ENCODE results near the gene ZNF746.

Gene ZNF746

DNA sequence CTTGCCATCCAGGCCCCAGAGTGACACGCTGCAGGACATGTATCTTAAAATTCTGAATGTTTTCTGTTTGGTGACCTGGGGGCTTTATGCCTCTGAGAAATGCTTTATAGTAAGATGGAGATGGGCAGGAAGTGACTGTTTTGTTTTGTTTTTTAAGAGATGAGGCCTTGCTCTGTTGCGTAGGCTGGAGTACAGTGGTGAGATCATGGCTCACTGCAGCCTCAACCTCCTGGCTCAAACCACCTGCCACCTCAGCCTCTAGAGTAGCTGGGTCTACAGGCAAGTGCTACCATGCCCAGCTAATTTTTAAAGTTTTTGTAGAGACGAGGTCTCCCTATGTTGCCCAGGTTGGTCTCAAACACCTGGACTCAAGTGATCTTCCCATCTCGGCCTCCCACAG lies 57.4 kb downstream of the ZNF746 start:
- CTCF ChIA-PET, result interaction anchor here (0.6 to 0.7 kb wide), 2 partner anchors 18 to 55 kb away, joined by 3 read pairs; no protein-coding TSS in a partner anchor
- no peak overlapping the region for H3K4me3 ChIP-seq (ENCODE audit: low read depth, low read length)
- no peak for DNase-seq (ENCODE audit: low read depth, low spot score)
- POLR2A ChIA-PET, result interaction anchor here (1.1 kb wide), 1 partner anchor 20 kb away, joined by 4 read pairs; the partner anchor contains the start of gene ZNF777
- TF ChIP-seq, protein P1, sequence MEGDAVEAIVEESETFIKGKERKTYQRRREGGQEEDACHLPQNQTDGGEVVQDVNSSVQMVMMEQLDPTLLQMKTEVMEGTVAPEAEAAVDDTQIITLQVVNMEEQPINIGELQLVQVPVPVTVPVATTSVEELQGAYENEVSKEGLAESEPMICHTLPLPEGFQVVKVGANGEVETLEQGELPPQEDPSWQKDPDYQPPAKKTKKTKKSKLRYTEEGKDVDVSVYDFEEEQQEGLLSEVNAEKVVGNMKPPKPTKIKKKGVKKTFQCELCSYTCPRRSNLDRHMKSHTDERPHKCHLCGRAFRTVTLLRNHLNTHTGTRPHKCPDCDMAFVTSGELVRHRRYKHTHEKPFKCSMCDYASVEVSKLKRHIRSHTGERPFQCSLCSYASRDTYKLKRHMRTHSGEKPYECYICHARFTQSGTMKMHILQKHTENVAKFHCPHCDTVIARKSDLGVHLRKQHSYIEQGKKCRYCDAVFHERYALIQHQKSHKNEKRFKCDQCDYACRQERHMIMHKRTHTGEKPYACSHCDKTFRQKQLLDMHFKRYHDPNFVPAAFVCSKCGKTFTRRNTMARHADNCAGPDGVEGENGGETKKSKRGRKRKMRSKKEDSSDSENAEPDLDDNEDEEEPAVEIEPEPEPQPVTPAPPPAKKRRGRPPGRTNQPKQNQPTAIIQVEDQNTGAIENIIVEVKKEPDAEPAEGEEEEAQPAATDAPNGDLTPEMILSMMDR (IDR thresholded peaks at IDR 0.05; ENCODE audit: insufficient read depth, low read length, missing control alignments), result no peak

DNA sequence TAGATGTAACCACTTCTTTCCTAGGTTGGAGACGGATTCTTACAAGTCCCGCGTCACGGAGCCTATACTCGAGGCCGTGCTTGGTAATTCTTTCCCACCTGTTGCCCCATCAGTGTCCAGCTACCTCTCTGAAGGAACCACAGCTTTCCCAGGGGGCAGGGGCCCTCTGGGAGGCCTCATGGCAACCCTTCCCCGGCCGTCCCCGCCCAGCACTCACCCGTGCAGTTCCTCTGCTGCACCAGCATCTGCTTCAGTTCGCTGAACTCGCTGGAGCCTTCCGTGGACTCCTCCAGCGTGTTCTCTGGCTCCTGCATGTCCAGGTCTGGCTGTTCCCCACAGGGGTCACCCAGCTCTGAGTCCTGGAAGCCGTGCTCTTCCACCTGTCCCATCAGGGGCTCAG lies 61.3 kb downstream of the ZNF746 start:
- ChIA-PET CTCF (interaction anchor here (1.1 kb wide), 1 partner anchor 14 kb away, joined by 3 read pairs; no protein-coding TSS in a partner anchor), POLR2A (no interaction called here)
- no peak overlapping the region for H3K4me3 ChIP-seq (ENCODE audit: low read depth, low read length)
- TF ChIP-seq, protein P1 (IDR thresholded peaks at IDR 0.05; ENCODE audit: insufficient read depth, low read length, missing control alignments), result no peak
- no peak for DNase-seq (ENCODE audit: low read depth, low spot score)

DNA sequence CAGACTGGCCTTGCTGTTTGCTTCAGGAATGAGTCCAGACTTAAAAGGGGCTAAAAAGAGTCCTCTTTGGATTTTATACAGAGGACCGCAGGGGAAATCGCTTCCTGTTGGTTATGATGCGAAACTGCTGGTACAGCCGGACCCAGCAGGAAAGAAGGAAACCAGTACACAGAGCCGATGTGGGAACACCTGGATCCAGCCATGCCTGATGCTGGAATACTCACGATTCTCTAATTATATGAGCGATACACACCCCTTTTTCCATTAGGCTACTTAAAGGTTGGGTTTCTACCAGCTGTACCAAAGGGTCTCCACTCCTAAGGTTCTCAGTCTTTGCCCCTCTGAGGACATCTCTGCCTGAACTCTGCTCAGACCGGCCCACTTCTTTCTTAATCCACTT lies 64.5 kb downstream of the ZNF746 start:
- CTCF ChIA-PET, result interaction anchor here (1.6 kb wide), 1 partner anchor 63 kb away, joined by 4 read pairs; no protein-coding TSS in a partner anchor
- TF ChIP-seq, protein P1 (IDR thresholded peaks at IDR 0.05; ENCODE audit: insufficient read depth, low read length, missing control alignments), result no peak
- no peak overlapping the region for H3K4me3 ChIP-seq (ENCODE audit: low read depth, low read length)
- POLR2A ChIA-PET, result no interaction called here
- no peak for DNase-seq (ENCODE audit: low read depth, low spot score)

DNA sequence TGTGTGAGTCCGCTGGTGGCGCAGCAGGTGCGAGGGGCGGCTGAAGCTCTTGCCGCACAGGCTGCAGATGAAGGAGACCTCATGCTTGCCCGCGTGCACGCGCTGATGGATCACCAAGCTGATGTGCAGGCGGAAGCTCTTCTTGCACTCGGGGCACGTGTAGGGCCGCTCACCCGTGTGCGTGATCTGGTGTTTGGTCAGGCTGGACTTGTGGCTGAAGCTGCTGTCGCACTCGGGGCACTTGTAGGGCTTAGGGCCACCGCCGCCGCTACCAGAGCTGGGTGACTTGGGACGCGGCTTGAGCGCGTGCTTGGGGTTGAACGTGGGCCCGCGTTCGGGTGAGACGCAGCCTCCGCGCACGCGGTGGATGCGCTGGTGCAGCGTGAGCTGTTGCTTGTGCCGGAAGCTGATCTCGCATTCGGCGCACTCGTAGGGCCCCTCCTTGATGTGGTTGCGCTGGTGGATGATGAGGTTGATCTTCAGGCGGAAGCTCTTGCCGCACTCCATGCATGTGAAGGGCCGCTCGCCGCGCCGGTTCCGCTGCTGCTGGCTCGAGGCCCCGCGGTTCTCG lies 65.4 kb downstream of the ZNF746 start:
- POLR2A ChIA-PET, result no interaction called here
- DNase-seq (ENCODE audit: low read depth, low spot score), result no peak
- CTCF ChIA-PET, result interaction anchor here (1.3 to 1.6 kb wide), 2 partner anchors 9 to 63 kb away, joined by 4 to 8 read pairs; no protein-coding TSS in a partner anchor
- no peak overlapping the region for H3K4me3 ChIP-seq (ENCODE audit: low read depth, low read length)
- TF ChIP-seq, protein P1 (IDR thresholded peaks at IDR 0.05; ENCODE audit: insufficient read depth, low read length, missing control alignments), result no peak

DNA sequence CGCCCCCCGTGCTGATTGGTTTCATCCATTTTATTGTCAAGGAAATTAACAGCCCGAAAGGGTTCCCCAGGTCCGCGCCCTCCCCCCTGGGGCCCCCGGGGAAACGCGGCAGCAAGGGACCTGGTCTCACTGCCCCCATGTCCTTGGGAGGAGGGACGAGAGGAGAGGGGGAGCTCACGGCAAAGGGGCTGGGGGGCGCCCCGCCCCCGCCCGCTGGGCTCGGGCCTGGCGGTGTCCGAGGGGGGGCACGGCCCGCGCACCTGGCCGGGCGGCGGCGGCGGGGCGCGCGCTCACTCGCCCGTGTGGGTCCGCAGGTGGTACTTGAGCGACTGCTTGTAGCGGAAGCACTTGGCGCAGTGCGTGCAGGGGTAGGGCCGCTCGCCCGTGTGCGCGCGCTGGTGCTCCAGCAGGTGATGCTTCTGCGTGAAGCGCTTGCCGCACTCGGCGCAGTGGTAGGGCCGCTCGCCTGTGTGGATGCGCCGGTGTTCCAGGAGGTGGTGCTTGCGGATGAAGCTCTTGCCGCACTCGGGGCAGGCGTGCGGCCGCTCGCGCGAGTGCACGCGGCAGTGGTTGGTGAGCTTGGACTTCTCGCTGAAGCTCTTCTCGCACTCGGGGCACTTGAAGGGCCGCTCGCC lies 66.0 kb downstream of the ZNF746 start:
- no peak for DNase-seq (ENCODE audit: low read depth, low spot score)

DNA sequence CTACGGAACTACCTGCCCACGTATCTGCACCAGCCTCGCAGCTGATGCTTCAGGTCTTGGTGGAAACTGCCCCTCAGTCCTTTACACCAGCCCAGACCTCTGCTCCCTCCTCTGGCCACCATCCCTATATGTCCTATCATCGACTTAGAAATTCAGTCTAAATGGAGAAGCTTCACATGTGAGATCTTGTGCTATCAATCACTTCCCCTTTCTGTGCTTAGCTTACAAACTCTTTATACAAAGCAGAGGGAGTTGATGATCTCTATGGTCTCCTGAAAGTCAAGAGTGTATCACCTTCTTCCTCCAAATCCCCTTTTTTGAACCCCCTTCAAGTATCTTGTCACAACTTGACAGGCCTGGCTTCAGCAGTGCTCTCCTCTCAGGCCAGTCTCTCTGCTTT lies 67.4 kb downstream of the ZNF746 start:
- no peak for DNase-seq (ENCODE audit: low read depth, low spot score)
- ChIA-PET POLR2A (no interaction called here), CTCF (interaction anchor here (0.8 to 1.0 kb wide), 2 partner anchors 8 to 120 kb away, joined by 3 to 4 read pairs; no protein-coding TSS in a partner anchor)
- H3K4me3 ChIP-seq (ENCODE audit: low read depth, low read length), result no peak overlapping the region
- TF ChIP-seq, protein P1 (IDR thresholded peaks at IDR 0.05; ENCODE audit: insufficient read depth, low read length, missing control alignments), result no peak

More for the DNA sequence above, 66.0 kb downstream of the ZNF746 start:
- no peak overlapping the region for H3K4me3 ChIP-seq (ENCODE audit: low read depth, low read length)
- TF ChIP-seq, protein P1 (IDR thresholded peaks at IDR 0.05; ENCODE audit: insufficient read depth, low read length, missing control alignments), result no peak
- POLR2A ChIA-PET, result no interaction called here
- CTCF ChIA-PET, result interaction anchor here (1.3 to 1.6 kb wide), 2 partner anchors 9 to 64 kb away, joined by 4 to 8 read pairs; no protein-coding TSS in a partner anchor
